RWPE1 (cell line): Measurements from ENCODE around the gene ZC3H11A.
"Not testable (repeated sequence)": the region's sequence is repeated elsewhere in the genome, so short reads cannot be mapped to it uniquely, and the experiment has no call there.

Experiments
- CTCF ChIA-PET: fragments of 350-600 bp; sonication (Branson Sonifier 250); formaldehyde crosslinking; extraction: SDS; loops from one replicate; lab custom pipeline; 2021; lab: Yijun Ruan, JAX
- POLR2A ChIA-PET: fragments of 400-600 bp; formaldehyde crosslinking; extraction: SDS; loops from one replicate; lab custom pipeline; 2020; ENCODE audit warnings: antibody characterized with exemption; ENCODE audit not compliant: low non-redundant PET; lab: Yijun Ruan, JAX
- DNase-seq: peaks from one replicate; pipeline ENCODE4 v3.0.0; 2012; ENCODE audit warnings: low spot score
- H3K27ac ChIP-seq: fragments of 450-650 bp; 2 replicates; pipeline ENCODE4 v1.5.1; 2017
- TF ChIP-seq, protein P1 (sequence below): fragments of 450-650 bp; conservative IDR thresholded peaks from 2 replicates; pipeline ENCODE4 v1.5.1; 2017; ENCODE audit warnings: low read depth, mild to moderate bottlenecking

ZC3H11A gene

DNA sequence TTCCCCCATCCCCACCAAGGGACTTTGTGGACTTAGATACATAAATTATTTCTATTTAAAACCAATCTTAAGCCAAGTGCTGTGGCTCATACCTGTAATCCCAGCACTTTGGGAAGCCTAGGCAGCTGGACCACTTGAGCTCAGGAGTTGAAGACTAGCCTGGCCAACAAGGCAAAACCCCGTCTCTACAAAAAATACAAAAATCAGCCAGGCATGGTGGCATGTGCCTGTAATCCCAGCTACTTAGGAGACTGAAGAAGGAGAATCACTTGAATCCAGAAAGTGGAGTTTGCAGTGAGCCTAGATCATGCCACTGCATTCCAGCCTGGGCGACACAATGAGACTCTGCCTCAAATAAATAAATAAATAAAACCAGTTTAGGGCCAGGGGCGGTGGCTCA is 34.9 kb upstream of the ZC3H11A start:
- TF ChIP-seq, protein P1, sequence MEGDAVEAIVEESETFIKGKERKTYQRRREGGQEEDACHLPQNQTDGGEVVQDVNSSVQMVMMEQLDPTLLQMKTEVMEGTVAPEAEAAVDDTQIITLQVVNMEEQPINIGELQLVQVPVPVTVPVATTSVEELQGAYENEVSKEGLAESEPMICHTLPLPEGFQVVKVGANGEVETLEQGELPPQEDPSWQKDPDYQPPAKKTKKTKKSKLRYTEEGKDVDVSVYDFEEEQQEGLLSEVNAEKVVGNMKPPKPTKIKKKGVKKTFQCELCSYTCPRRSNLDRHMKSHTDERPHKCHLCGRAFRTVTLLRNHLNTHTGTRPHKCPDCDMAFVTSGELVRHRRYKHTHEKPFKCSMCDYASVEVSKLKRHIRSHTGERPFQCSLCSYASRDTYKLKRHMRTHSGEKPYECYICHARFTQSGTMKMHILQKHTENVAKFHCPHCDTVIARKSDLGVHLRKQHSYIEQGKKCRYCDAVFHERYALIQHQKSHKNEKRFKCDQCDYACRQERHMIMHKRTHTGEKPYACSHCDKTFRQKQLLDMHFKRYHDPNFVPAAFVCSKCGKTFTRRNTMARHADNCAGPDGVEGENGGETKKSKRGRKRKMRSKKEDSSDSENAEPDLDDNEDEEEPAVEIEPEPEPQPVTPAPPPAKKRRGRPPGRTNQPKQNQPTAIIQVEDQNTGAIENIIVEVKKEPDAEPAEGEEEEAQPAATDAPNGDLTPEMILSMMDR = no peak
- POLR2A ChIA-PET = no interaction called here
- H3K27ac ChIP-seq = no peak overlapping the region
- CTCF ChIA-PET = interaction anchor here (0.6 to 1.1 kb wide), 2 partner anchors 397 to 808 kb away, joined by 3 to 6 read pairs; no protein-coding TSS in a partner anchor
- no peak for DNase-seq

DNA sequence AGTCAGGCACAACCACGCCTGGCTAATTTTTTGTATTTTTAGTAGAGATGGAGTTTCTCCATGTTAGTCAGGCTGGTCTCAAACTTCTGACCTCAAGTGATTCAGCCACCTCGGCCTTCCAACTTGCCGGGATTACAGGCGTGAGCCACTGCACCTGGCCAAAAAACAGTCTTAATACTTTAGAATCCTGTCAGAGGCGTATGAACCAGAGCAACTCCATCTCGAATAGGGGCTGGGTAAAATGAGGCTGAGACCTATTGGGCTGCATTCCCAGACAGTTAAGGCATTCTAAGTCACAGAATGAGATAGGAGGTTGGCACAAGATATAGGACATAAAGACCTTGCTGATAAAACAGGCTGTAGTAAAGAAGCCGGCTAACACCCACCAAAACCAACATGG is 33.5 kb upstream of the ZC3H11A start:
- DNase-seq, H3K27ac ChIP-seq, POLR2A ChIA-PET: not testable (repeated sequence)
- CTCF ChIA-PET = interaction anchor here (0.5 kb wide), 1 partner anchor 12 kb away, joined by 3 read pairs; no protein-coding TSS in a partner anchor

DNA sequence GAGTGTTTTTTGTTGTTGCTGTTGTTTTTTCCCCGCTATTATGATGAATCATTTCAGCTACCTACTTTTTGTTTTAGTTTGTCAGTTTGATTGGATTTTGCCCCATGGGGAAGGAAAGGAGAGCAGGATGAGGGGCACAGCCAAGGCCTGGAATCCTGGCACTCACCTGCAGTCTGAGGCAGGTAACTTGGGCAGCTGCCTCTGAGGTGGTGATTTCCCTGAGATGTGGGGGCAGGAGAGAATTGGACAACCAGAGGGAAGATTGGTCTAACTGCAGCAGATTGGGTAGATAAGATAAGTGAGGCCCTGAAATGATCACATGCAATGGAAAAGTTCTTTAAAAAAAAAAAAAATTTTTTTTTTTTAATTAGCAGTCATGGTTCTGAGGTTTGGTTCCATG is 31.9 kb upstream of the ZC3H11A start:
- H3K27ac ChIP-seq = no peak overlapping the region
- CTCF ChIA-PET = interaction anchor here (0.6 kb wide), 1 partner anchor 47 kb away, joined by 7 read pairs; no protein-coding TSS in a partner anchor
- no peak for DNase-seq
- TF ChIP-seq, protein P1 = no peak
- POLR2A ChIA-PET = no interaction called here

DNA sequence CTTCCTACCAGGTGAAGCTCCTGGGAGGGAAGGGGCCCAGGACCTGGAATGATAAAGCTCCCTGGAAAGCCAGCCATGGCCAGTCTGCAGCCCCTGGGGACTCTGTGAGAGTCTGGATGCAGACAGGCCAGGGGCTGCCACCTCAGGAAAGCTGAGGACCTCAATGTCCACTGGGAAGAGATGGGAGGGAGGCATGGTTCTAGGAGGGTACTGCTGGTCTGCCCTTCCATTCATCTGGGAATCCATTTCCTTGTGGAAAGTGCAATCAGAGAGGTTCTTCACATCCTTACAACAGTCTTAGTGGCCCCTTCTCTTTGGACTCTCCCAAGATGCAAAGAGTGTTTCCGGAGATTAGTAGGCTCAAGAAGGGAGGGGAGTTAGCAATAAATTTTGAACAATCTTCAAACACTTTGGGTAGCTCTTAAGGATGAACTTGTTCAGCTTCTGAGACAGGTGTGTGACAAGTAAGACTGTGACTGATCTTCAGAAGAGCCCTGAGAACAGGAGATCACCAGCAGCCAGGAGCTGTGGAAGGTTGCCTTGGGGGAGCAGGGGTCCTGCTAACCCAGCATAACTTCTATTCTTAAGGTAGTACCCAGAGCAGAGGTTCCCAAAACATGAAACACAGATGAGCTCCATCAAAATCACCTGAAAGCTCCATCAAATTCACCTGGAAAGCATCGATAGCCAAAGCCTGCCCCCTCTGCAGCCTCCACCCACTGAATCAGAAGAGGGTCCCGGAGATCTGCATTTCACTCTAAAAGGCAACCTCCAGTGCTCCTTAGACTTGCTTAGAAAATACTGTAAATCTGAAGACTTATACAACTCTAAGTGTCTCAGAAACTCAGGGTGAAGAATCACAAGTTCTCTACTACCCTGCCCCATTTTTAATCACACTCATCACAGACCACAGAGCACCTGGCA is 31.1 kb upstream of the ZC3H11A start:
- no peak for DNase-seq
- no peak overlapping the region for H3K27ac ChIP-seq
- ChIA-PET POLR2A (interaction anchor here (0.7 kb wide), 1 partner anchor 33 kb away, joined by 3 read pairs; no protein-coding TSS in a partner anchor), CTCF (interaction anchor here (0.6 to 0.9 kb wide), 3 partner anchors 16 to 152 kb away, joined by 3 to 4 read pairs (median 3); no protein-coding TSS in a partner anchor)
- TF ChIP-seq, protein P1 = no peak

DNA sequence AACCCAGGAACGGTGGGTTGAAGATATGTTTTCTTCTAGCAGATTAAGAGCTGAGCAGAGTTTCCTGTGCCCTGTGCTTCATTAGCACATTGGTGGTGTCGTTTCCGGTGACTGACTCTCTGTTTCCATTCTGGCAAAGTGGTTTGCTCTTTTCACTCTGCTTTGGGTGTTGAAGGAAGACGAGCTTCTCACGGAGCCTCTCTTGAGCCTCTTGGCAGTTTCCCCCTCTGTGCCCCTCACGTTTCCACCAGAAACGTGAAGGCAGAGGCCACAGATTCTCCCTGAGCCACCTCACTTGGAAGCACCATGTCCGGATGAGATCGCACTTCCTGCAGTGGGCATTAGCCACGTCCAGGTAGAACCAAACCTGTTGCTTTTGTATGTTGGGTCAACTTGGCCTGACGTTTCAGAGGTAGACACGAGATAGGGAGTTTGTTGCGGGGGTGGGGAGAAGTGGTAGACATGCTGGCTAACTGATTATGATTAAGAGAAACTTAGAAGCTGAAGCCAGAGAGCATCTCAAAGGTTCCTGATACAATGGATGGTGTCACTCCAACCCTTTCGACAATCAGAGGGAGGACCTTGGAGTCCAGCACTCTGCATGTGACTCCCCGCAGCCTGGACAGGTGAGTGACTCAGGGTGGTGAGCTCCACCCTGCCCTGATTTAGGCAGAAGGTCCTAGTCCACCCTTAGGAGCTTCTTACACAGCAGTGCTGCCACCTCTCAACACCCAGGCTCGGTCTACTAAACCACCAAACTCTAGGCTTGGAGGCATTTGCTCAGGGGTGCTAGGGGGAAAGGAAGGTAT is 30.2 kb upstream of the ZC3H11A start, which contains the start of gene LAX1:
TSS of gene LAX1 (plus strand) at position 155 of the 809 bp plus-strand sequence. CDS start at position 538, 383 bp downstream.
- ChIA-PET CTCF (interaction anchor here (0.5 to 0.9 kb wide), 3 partner anchors 17 to 773 kb away, joined by 3 to 6 read pairs (median 3); no protein-coding TSS in a partner anchor), POLR2A (no interaction called here)
- H3K27ac ChIP-seq = no peak within 1 kb of the TSS
- no peak for DNase-seq
- TF ChIP-seq, protein P1 = no peak

DNA sequence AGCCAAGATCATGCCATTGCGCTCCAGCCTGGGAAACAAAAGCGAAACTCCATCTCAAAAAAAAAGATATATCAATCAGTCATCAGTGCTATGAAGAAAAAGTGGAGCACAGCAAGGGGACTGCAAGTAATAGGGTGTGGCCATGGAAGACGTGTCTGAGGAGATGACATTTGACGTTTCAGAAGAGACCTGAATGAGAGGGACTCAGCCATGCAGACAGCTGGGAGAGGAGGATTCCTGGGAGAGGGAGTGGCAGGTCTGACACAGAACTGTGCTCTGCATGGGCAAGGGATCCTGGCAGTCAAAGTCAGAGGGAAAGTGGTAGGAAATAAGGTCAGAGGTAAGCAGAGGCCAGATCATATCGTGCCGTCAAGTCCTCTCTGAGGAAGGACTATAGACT is 27.2 kb upstream of the ZC3H11A start:
- DNase-seq = no peak

More for the DNA sequence above, 27.2 kb upstream of the ZC3H11A start:
- ChIA-PET CTCF (interaction anchor here (0.6 kb wide), 1 partner anchor 150 kb away, joined by 5 read pairs; no protein-coding TSS in a partner anchor), POLR2A (no interaction called here)
- H3K27ac ChIP-seq = peak overlapping the region; percentile 97
- TF ChIP-seq, protein P1 = no peak
